Colonic mucosa (tissue), 4 donors: ENCODE results near the gene PDE4D. TPM values are rescaled to one million over a fixed set of nuclear protein-coding genes. Genes with fewer than 3 reads are reported as not detected.
A peak's percentile ranks its signal among the peaks of the same experiment; 100 is the strongest.
"Not testable (repeated sequence)": the region's sequence is repeated elsewhere in the genome, so short reads cannot be mapped to it uniquely, and the experiment has no call there.

ENCODE experiments used
- DNase-seq: peaks from one replicate; pipeline ENCODE4 v3.0.0-alpha.2; 2020
- H3K27ac ChIP-seq: fragments of 200-600 bp; one replicate; pipeline ENCODE4 v1.8.0; 2021
- H3K27me3 ChIP-seq: fragments of 200-600 bp; one replicate; pipeline ENCODE4 v1.8.0; 2021
- H3K36me3 ChIP-seq: fragments of 200-600 bp; one replicate; pipeline ENCODE4 v1.8.0; 2021
- H3K4me1 ChIP-seq: fragments of 200-600 bp; one replicate; pipeline ENCODE4 v1.8.0; 2021; ENCODE audit warnings: mild to moderate bottlenecking
- H3K4me3 ChIP-seq: fragments of 200-600 bp; one replicate; pipeline ENCODE4 v1.8.0; 2021
- H3K9ac ChIP-seq, 2 donors: one replicate each; pipeline ENCODE4 v1.7.0; 2013; ENCODE audit warnings: control low read depth in 2 of 2, low read depth in 2 of 2, low read length in 2 of 2
- H3K9me3 ChIP-seq: fragments of 200-600 bp; one replicate; pipeline ENCODE4 v1.8.0; 2021
- intact Hi-C: fragments of 100-400 bp; cut with DNase I; formaldehyde crosslinking; loops from one replicate; pipeline ENCODE4 v1.14.1; 2022
- total RNA-seq, 2 donors: library from RNA; stranded (reverse); fragmentation: NEBNext Ultra II Directional in 1 of 2; extraction: Animal tissue kit (Norgen Biotek cat#: 25700) in 1 of 2; gene quantifications; one replicate each; pipeline ENCODE4 v1.2.1, GENCODE V29; 2021
- TF ChIP-seq, protein P1 (sequence below): fragments of 200-600 bp; IDR thresholded peaks from one replicate; pipeline ENCODE4 v1.8.0; 2022; ENCODE audit warnings: antibody characterized with exemption, mild to moderate bottlenecking
- donor health status: healthy.
- donor health status: DM: no; HTN: no; CAD: no.
- donor health status: DM: no; HTN: no; CAD: no.

Gene PDE4D
- total RNA-seq, 2 donors from 2014 or later, result 23.1 to 53.7 TPM

DNA sequence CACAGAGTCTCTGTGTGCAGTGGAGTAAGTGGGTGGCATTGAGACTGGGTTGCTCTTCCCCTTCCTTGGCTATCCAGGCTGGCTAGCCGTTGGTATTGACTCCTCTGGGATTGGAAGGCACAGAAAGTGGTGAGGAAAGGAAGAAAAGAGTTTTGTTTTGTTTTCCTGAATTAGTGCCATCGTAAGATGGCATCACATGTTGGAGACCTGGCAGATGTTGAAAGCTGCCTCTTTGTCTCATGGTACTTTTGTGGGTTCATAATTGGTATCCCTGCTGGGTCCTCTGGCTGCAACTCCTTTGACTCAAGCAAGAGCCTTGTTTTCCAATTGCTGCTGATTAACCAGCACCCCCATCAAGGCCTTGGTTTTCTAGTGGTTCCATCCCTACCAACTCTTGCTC is 293.8 kb downstream of the PDE4D start:
- intact Hi-C loops, result no loop called here
- Histone ChIP-seq H3K9me3 (no peaks in the 10 kb centered on the region), H3K27me3 (no peaks in the 10 kb centered on the region), H3K27ac (no peak overlapping the region), H3K4me3 (no peak overlapping the region), H3K9ac (no peak overlapping the region), H3K4me1 (peaks cover 4% of the 10 kb centered on the region), H3K36me3 (no peaks in the 10 kb centered on the region)
- DNase-seq, result no peak
- TF ChIP-seq, protein P1, sequence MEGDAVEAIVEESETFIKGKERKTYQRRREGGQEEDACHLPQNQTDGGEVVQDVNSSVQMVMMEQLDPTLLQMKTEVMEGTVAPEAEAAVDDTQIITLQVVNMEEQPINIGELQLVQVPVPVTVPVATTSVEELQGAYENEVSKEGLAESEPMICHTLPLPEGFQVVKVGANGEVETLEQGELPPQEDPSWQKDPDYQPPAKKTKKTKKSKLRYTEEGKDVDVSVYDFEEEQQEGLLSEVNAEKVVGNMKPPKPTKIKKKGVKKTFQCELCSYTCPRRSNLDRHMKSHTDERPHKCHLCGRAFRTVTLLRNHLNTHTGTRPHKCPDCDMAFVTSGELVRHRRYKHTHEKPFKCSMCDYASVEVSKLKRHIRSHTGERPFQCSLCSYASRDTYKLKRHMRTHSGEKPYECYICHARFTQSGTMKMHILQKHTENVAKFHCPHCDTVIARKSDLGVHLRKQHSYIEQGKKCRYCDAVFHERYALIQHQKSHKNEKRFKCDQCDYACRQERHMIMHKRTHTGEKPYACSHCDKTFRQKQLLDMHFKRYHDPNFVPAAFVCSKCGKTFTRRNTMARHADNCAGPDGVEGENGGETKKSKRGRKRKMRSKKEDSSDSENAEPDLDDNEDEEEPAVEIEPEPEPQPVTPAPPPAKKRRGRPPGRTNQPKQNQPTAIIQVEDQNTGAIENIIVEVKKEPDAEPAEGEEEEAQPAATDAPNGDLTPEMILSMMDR, result no peak

DNA sequence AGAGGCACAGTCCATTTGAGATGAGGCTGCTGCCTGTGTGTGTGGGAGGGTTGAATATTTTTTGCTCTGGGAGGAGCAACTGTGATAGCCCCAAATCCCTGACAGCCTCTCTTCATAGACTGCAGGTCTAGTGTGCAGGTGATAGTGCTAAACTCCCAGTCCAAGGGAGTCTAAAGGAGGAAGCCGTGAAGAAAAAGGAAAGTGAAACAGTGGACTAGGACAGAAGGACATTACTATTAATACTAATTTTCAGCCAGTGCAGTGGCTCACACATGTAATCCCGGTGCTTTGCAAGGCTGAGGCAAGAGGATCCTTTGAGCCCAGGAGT is 295.0 kb downstream of the PDE4D start:
- Histone ChIP-seq H3K4me3 (peak overlapping the region; percentile 17), H3K4me1 (peaks cover 4% of the 10 kb centered on the region), H3K9ac (peak overlapping the region in 1 of 2 donors; percentile 67), H3K27ac (peak overlapping the region; percentile 33), H3K27me3 (no peaks in the 10 kb centered on the region), H3K36me3 (no peaks in the 10 kb centered on the region), H3K9me3 (no peaks in the 10 kb centered on the region)
- intact Hi-C loops, result no loop called here
- TF ChIP-seq, protein P1, result no peak
- DNase-seq, result peak; percentile 36

DNA sequence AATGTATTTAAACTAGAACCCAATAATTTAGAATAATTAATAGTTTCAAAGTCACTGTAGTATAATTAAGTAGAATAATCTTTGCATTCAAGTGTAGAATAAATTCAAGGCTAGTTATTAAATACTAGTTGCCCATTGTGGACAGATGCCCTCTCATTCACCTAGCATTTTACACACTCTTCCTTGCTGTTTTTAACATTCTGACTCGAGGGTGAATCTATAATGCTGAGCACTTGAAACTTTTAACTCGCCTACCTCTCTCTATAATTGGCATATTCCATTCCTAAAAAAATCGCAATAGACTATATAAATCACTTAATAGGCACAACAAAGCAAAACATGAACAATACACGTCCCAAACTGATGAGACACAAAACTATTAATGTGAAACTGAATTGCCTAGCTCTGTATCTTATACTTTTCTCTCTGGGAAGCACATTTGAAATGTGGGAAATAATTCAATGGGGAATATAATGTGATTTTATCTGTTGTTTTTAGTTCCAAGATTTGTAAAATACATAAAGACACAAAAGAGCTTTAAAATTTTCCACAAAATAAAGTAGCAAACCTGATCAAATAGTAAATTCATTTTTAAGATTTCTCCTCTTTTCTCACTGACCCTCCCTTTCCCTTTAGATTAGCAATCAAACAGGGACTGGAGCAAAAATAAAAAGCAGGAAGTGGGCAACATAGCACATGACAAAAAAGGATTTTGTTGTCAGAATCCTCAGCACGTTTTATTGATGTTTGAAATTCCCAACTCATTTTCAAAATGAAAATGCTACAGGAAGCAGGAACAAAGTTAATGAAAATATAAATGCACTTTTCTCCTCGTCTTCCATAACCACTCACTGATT is 295.6 kb downstream of the PDE4D start:
- Histone ChIP-seq H3K27ac (peak overlapping the region; percentile 33), H3K36me3 (no peaks in the 10 kb centered on the region), H3K9ac (peak overlapping the region in 1 of 2 donors; percentile 67), H3K9me3 (no peaks in the 10 kb centered on the region), H3K27me3 (no peaks in the 10 kb centered on the region), H3K4me3 (peak overlapping the region; percentile 17), H3K4me1 (peaks cover 4% of the 10 kb centered on the region)
- TF ChIP-seq, protein P1, result no peak
- intact Hi-C loops, result no loop called here
- DNase-seq, result no peak

DNA sequence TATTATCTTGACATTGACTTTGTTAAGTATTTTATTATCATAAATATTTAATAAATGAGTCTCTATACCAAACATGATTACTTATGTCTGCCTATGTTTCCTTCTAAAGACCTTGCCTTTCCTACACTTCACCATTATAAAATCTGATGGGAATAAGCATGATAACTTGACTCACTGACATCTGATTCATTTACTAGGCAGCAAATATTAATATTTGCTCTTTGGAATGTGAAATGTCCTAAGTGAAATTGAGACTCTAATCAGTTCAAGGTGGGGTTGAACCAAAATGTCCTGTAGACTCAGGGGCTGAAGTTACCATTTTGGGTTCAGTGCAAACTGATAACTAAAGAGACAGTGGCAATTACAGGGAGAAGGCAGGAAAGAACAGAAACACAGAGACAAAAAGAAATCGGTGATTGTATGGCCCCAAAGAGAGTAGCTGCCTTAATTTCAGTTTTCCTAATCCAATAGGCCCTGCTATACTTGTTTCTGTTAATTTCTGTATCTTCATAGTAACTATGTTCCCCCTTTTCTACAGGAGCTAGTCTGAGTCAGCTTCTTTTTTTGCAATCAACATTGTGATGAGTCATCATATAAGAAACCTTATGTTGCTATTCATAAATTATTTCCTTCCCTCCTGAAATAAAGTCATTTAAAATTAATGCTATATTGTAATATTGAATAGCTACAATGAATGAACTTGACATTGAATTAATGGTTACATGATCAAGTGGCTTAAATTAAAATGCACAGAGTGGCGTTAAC is 296.8 kb downstream of the PDE4D start:
- Histone ChIP-seq H3K36me3 (no peaks in the 10 kb centered on the region), H3K9me3 (no peaks in the 10 kb centered on the region), H3K4me3 (no peak overlapping the region), H3K27ac (no peak overlapping the region), H3K4me1 (peaks cover 4% of the 10 kb centered on the region), H3K9ac (no peak overlapping the region), H3K27me3 (no peaks in the 10 kb centered on the region)
- TF ChIP-seq, protein P1, result no peak
- intact Hi-C loops, result no loop called here
- no peak for DNase-seq

DNA sequence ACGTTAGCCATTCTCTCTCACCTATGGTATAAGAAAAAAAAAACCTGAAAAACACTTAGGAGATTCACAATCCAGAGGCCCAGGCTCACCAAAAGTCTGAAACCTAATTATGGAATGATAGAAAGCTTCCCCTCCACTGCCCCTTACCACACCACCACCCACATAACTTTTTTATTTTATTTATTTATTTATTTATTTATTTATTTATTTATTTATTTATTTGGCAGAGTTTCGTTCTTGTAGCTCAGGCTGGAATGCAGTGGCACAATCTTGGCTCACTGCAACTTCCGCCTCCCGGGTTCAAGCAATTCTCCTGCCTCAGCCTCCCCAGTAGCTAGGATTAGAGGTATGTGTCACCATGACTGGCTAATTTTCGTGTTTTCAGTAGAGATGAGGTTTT is 299.4 kb downstream of the PDE4D start:
- H3K9ac ChIP-seq, intact Hi-C loops, H3K27ac ChIP-seq, H3K4me3 ChIP-seq, H3K9me3 ChIP-seq, H3K4me1 ChIP-seq, H3K36me3 ChIP-seq, H3K27me3 ChIP-seq, DNase-seq: not testable (repeated sequence)
